GM12892 (cell line): Measurements from ENCODE around the gene PROM1.

Source experiments
- POLR2A ChIP-seq: IDR thresholded peaks from 2 replicates; pipeline ENCODE4 v1.6.1; 2011; ENCODE audit warnings: low read depth, low read length, control low read depth
- POLR2AphosphoS5 ChIP-seq: IDR thresholded peaks from 2 replicates; pipeline ENCODE4 v1.6.1; 2011; ENCODE audit warnings: low read depth, low read length, control low read depth

GRCh38 chr4:15925830-15926229 is 158.0 kb downstream of the PROM1 start:
- TF ChIP-seq POLR2A (no peak), POLR2AphosphoS5 (no peak)
